Progenitor cell of endocrine pancreas (in vitro differentiated cells): ENCODE results near the gene SND1. TPM values are rescaled to one million over a fixed set of nuclear protein-coding genes. Genes with fewer than 3 reads are reported as not detected.

Experiments
- DNase-seq: peaks from one replicate; pipeline ENCODE4 v3.0.0; 2021; ENCODE audit warnings: low spot score; ENCODE audit not compliant: unreplicated experiment
- H3K27ac Mint-ChIP-seq: 2 replicates; pipeline ENCODE4 v1.8.0; 2021; ENCODE audit warnings: mild to moderate bottlenecking, moderate library complexity, mixed read lengths
- H3K27me3 Mint-ChIP-seq: 2 replicates; pipeline ENCODE4 v1.8.0; 2021; ENCODE audit warnings: mixed read lengths
- H3K36me3 Mint-ChIP-seq: 2 replicates; pipeline ENCODE4 v1.8.0; 2022; ENCODE audit warnings: mixed read lengths; ENCODE audit not compliant: insufficient read depth
- H3K4me1 Mint-ChIP-seq: 2 replicates; pipeline ENCODE4 v1.8.0; 2021; ENCODE audit warnings: low read depth, mixed read lengths
- H3K4me3 Mint-ChIP-seq: 2 replicates; pipeline ENCODE4 v1.8.0; 2021; ENCODE audit warnings: low read depth, mild to moderate bottlenecking, moderate library complexity, mixed read lengths
- H3K9me3 Mint-ChIP-seq: 2 replicates; pipeline ENCODE4 v1.8.0; 2021; ENCODE audit warnings: low read depth, mixed read lengths
- total RNA-seq: library from RNA; stranded (reverse); gene quantifications from 2 replicates; pipeline ENCODE4 v1.2.1, GENCODE V29; 2021
- TF ChIP-seq, protein P1 (sequence below): fragments of 200-600 bp; sonication (generic); IDR thresholded peaks from one replicate; pipeline ENCODE4 v1.5.0; 2021; ENCODE audit warnings: antibody characterized with exemption, mild to moderate bottlenecking; ENCODE audit not compliant: unreplicated experiment

Gene SND1
- total RNA-seq, 1 donor from 2014 or later: 213 TPM

DNA sequence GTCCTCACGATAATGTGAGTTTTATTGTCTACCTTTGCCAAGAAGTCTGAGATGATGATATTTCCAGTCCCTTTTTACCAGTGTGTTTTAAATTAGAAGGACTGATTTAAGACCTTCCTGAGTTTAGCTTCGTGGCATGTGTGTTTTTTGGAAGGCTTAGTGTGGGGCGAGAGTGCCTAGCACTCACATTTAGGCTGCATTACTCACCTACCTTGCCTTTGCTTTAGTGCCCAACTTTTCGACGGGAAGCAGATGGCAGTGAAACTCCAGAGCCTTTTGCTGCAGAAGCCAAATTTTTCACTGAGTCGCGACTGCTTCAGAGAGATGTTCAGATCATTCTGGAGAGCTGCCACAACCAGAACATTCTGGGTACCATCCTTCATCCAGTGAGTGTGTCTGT lies 50.9 kb downstream of the SND1 start:
- no peaks in the 10 kb centered on the region for H3K9me3 Mint-ChIP-seq
- H3K36me3 Mint-ChIP-seq: peaks cover 30% of the 10 kb centered on the region

DNA sequence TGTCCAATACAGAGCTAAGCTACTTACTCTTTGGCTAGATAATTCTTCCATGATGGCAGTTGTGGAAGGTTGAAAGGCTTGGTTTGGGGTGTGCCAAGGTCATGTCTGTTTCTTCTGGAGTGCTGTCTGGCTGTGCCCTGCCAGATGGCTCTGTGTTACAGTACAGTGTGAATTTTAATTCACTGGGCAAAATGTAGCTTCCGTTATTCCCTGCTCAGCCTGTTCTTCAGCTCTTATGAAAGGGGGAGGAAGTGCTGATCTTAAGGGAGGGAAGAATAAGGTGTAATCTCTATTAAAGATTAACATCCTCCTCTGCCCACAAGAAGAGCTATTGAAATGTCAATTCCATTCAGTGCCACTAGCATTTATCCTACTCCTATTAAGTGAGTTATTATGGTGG lies 52.2 kb downstream of the SND1 start:
- Mint-ChIP-seq H3K36me3 (peaks cover 23% of the 10 kb centered on the region), H3K4me1 (peaks cover 7% of the 10 kb centered on the region), H3K27me3 (no peaks in the 10 kb centered on the region), H3K27ac (no peak overlapping the region), H3K9me3 (no peaks in the 10 kb centered on the region), H3K4me3 (no peak overlapping the region)
- TF ChIP-seq, protein P1, sequence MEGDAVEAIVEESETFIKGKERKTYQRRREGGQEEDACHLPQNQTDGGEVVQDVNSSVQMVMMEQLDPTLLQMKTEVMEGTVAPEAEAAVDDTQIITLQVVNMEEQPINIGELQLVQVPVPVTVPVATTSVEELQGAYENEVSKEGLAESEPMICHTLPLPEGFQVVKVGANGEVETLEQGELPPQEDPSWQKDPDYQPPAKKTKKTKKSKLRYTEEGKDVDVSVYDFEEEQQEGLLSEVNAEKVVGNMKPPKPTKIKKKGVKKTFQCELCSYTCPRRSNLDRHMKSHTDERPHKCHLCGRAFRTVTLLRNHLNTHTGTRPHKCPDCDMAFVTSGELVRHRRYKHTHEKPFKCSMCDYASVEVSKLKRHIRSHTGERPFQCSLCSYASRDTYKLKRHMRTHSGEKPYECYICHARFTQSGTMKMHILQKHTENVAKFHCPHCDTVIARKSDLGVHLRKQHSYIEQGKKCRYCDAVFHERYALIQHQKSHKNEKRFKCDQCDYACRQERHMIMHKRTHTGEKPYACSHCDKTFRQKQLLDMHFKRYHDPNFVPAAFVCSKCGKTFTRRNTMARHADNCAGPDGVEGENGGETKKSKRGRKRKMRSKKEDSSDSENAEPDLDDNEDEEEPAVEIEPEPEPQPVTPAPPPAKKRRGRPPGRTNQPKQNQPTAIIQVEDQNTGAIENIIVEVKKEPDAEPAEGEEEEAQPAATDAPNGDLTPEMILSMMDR: no peak
- DNase-seq: no peak

More for the DNA sequence above, 50.9 kb downstream of the SND1 start:
- DNase-seq: no peak
- H3K4me3 Mint-ChIP-seq: no peak overlapping the region
- H3K27me3 Mint-ChIP-seq: no peaks in the 10 kb centered on the region
- H3K27ac Mint-ChIP-seq: no peak overlapping the region
- H3K4me1 Mint-ChIP-seq: peaks cover 7% of the 10 kb centered on the region
- TF ChIP-seq, protein P1: no peak

DNA sequence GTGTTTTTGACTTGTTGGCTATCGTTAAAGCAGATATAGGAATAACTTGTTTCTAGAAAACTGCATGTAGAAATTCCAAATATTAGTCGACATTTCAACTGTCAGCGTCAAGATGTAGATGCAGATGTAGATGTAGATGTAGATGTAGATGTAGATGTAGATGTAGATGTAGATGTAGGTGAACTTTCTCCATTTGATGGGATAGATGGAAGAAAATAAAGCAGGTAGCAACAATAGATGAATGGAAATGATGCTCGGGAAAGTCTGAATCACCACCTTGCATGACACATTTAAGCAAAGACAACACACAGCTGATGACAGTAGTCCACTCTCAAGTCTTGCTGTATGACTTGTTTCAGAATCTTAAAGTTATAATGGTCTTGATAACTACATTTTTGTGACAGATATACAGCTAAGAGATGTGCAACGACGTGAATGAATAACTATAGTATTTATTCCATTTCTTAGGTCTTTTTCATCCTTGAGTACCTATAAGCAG lies 53.5 kb downstream of the SND1 start:
- H3K4me3 Mint-ChIP-seq: no peak overlapping the region
- H3K36me3 Mint-ChIP-seq: peaks cover 25% of the 10 kb centered on the region

DNA sequence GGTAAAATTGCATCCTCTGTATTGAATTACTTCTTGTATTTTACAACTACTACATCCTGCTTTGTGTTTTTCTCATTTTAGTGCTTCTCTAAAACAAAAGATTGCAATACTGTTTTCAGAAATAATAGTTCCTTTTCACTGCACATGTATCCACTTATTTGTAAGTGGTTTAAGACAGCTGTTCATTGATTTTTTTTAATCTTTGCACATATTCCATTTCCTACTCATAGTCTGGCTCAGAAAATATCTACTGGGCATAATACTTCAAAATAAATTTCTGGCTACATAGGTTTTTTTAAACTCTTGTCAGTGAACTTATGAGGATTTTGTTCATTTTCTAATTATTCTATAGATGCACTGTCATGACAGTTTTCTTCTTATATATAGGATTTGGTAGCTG lies 54.8 kb downstream of the SND1 start:
- H3K9me3 Mint-ChIP-seq: peaks cover 6% of the 10 kb centered on the region
- H3K36me3 Mint-ChIP-seq: peaks cover 32% of the 10 kb centered on the region
- H3K4me3 Mint-ChIP-seq: no peak overlapping the region
- TF ChIP-seq, protein P1: no peak
- no peaks in the 10 kb centered on the region for H3K27me3 Mint-ChIP-seq
- H3K4me1 Mint-ChIP-seq: peaks cover 4% of the 10 kb centered on the region
- no peak for DNase-seq
- no peak overlapping the region for H3K27ac Mint-ChIP-seq

More for the DNA sequence above, 53.5 kb downstream of the SND1 start:
- Mint-ChIP-seq H3K27ac (no peak overlapping the region), H3K4me1 (peaks cover 4% of the 10 kb centered on the region), H3K9me3 (peaks cover under 1% of the 10 kb centered on the region), H3K27me3 (no peaks in the 10 kb centered on the region)
- DNase-seq: no peak
- TF ChIP-seq, protein P1: no peak

DNA sequence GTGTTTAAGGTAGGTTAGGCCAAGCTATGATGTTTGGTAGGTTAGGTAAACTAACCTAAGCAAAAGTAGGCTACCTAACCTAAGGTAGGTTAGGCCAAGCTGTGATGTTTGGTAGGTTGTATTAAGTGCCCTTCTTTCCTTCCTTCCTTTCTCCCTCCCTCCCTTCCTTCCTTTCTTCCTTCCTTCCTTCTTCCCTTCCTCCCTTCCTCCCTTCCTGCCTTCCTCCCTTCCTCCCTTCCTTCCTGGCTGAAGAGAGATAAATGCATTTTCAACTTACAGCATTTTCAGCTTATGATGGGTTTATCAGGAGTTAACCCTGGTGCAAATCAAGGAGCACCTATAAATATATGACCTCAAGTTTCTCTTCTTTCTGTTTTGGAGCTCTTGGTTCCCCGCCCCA lies 56.2 kb downstream of the SND1 start:
- H3K4me1 Mint-ChIP-seq: no peaks in the 10 kb centered on the region
- peaks cover 12% of the 10 kb centered on the region for H3K9me3 Mint-ChIP-seq

More for the DNA sequence above, 56.2 kb downstream of the SND1 start:
- Mint-ChIP-seq H3K36me3 (peaks cover 39% of the 10 kb centered on the region), H3K27me3 (no peaks in the 10 kb centered on the region), H3K4me3 (no peak overlapping the region), H3K27ac (peak overlapping the region; percentile 22)
- no peak for DNase-seq
- TF ChIP-seq, protein P1: no peak
